ENCODE results near the gene ERP44.

GRCh38 chr9:100098887-100099721 is at the start of gene ERP44, which contains the start of gene INVS:
- peak; percentile 92 for TF ChIP-seq POLR2A (IDR thresholded peaks at IDR 0.05; ENCODE audit: low read length)
- no peak for TF ChIP-seq GATA1 (IDR thresholded peaks at IDR 0.05; ENCODE audit: low read depth, low read length)

Data from erythroblast (primary cell).